H1 (cell line): ENCODE results near the gene GALNT9. TPM values are rescaled to one million over a fixed set of nuclear protein-coding genes. Genes with fewer than 3 reads are reported as not detected.

Source experiments
- CTCF ChIA-PET: fragments of 300-600 bp; sonication (Branson Sonifier 250); formaldehyde crosslinking; loops from one replicate; lab custom pipeline; 2021; ENCODE audit not compliant: partially characterized antibody; lab: Charles Lee
- POLR2A ChIA-PET: fragments of 300-600 bp; sonication (Branson Sonifier 250); formaldehyde crosslinking; loops from one replicate; lab custom pipeline; 2021; ENCODE audit warnings: inconsistent platforms; ENCODE audit not compliant: partially characterized antibody; lab: Charles Lee
- DNase-seq, 2 experiments: peaks; one replicate each; pipeline versions ENCODE4 v3.0.0 to v3.0.0-alpha.2; 2010 to 2022; ENCODE audit warnings: low spot score in 2 of 2, low read depth in 1 of 2, mixed read lengths in 1 of 2
- FAIRE-seq: peaks from 2 replicates; lab custom pipeline; 2011; peaks lifted over from hg19 to GRCh38; lab: Jason Lieb, UNC
- H2AFZ ChIP-seq: 2 replicates; pipeline ENCODE4 v1.8.1; 2012; ENCODE audit warnings: low read length, inconsistent platforms
- H2AK5ac ChIP-seq: 2 replicates; pipeline ENCODE4 v1.6.1; 2013; ENCODE audit warnings: low read depth, low read length
- H2BK120ac ChIP-seq: replicated peaks from 2 replicates; pipeline ENCODE3; 2013; ENCODE audit warnings: low read depth, low read length, inconsistent platforms
- H2BK12ac ChIP-seq: 2 replicates; pipeline ENCODE4 v1.6.1; 2013; ENCODE audit warnings: low read depth, low read length
- H2BK15ac ChIP-seq: 2 replicates; pipeline ENCODE4 v1.6.1; 2013; ENCODE audit warnings: low read length
- H2BK20ac ChIP-seq: 2 replicates; pipeline ENCODE4 v1.6.1; 2013; ENCODE audit warnings: low read length
- H2BK5ac ChIP-seq: 2 replicates; pipeline ENCODE4 v1.6.1; 2013; ENCODE audit warnings: low read depth, low read length
- H3K14ac ChIP-seq: 2 replicates; pipeline ENCODE4 v1.6.1; 2013; ENCODE audit warnings: inconsistent platforms; ENCODE audit not compliant: insufficient read length
- H3K18ac ChIP-seq: 2 replicates; pipeline ENCODE4 v1.6.1; 2013; ENCODE audit warnings: low read length; ENCODE audit errors: extremely low read depth
- H3K23ac ChIP-seq: 2 replicates; pipeline ENCODE4 v1.6.1; 2013; ENCODE audit warnings: inconsistent platforms; ENCODE audit not compliant: insufficient read length
- H3K23me2 ChIP-seq: 2 replicates; pipeline ENCODE4 v1.6.1; 2013; ENCODE audit warnings: low read depth, low read length
- H3K27ac ChIP-seq: 2 replicates; pipeline ENCODE4 v1.6.1; 2011; ENCODE audit warnings: low read depth, low read length, inconsistent platforms
- H3K27me3 ChIP-seq, 4 experiments: replicated peaks in 1 of 4; 1 replicate in 1 of 4; 2 replicates in 3 of 4; pipeline versions ENCODE4 v1.6.1 to v1.8.1; 2011 to 2013; ENCODE audit warnings: low read length in 3 of 4, mild to moderate bottlenecking in 3 of 4, inconsistent platforms in 2 of 4, mixed read lengths in 2 of 4, moderate library complexity in 1 of 4; ENCODE audit not compliant: control insufficient read depth in 3 of 4, insufficient read depth in 3 of 4; ENCODE audit errors: extremely low read depth in 1 of 4
- H3K36me3 ChIP-seq, 4 experiments: 2 replicates each; pipeline versions ENCODE4 v1.6.1 to v1.8.1; 2011 to 2013; ENCODE audit warnings: mild to moderate bottlenecking in 4 of 4, low read length in 3 of 4, moderate library complexity in 2 of 4, control low read depth in 1 of 4, inconsistent platforms in 1 of 4; ENCODE audit not compliant: insufficient read depth in 4 of 4, control insufficient read depth in 2 of 4
- H3K4ac ChIP-seq: replicated peaks from 2 replicates; pipeline ENCODE3; 2013; ENCODE audit warnings: low read length, low read depth, mixed read lengths, inconsistent platforms; ENCODE audit not compliant: insufficient read length
- H3K4me1 ChIP-seq, 4 experiments: replicated peaks in 1 of 4; 1 replicate in 1 of 4; 2 replicates in 3 of 4; pipeline versions ENCODE4 v1.6.1 to v1.8.1; 2011 to 2013; ENCODE audit warnings: low read length in 3 of 4, inconsistent platforms in 2 of 4, mixed read lengths in 1 of 4; ENCODE audit not compliant: insufficient read depth in 4 of 4, control insufficient read depth in 3 of 4
- H3K4me2 ChIP-seq, 2 experiments: 2 replicates each; pipeline versions ENCODE4 v1.6.1 to v1.8.1; 2011 to 2013; ENCODE audit warnings: low read depth in 2 of 2, low read length in 2 of 2, control low read depth in 1 of 2, inconsistent platforms in 1 of 2, mild to moderate bottlenecking in 1 of 2; ENCODE audit not compliant: insufficient read depth in 1 of 2
- H3K4me3 ChIP-seq, 4 experiments: fragments of 200-600, 300-600 bp in 1 of 4; sonication (generic), shearing (Covaris generic), sonication (Bioruptor Twin) in 1 of 4; 2 replicates each; pipeline versions ENCODE4 v1.5.1 to v1.8.1; 2011 to 2016; ENCODE audit warnings: low read length in 4 of 4, low read depth in 3 of 4, control low read depth in 2 of 4, inconsistent platforms in 2 of 4, mild to moderate bottlenecking in 2 of 4, mixed read lengths in 1 of 4, moderate library complexity in 1 of 4; ENCODE audit not compliant: insufficient read depth in 2 of 4; ENCODE audit errors: extremely low read depth in 1 of 4
- H3K56ac ChIP-seq: replicated peaks from 2 replicates; pipeline ENCODE3; 2013; ENCODE audit warnings: low read depth, mild to moderate bottlenecking, mixed read lengths, low read length, inconsistent platforms; ENCODE audit not compliant: insufficient read length
- H3K79me1 ChIP-seq: 2 replicates; pipeline ENCODE4 v1.6.1; 2013; ENCODE audit warnings: low read depth, low read length, control low read depth
- H3K79me2 ChIP-seq, 2 experiments: 2 replicates each; pipeline versions ENCODE4 v1.6.1 to v1.8.1; 2012 to 2013; ENCODE audit warnings: low read length in 2 of 2, mild to moderate bottlenecking in 2 of 2, inconsistent platforms in 1 of 2; ENCODE audit not compliant: insufficient read depth in 2 of 2, control insufficient read depth in 1 of 2
- H3K9ac ChIP-seq, 4 experiments: replicated peaks in 1 of 4; 1 replicate in 1 of 4; 2 replicates in 3 of 4; pipeline versions ENCODE4 v1.6.1 to v1.8.1; 2011 to 2013; ENCODE audit warnings: low read depth in 3 of 4, low read length in 3 of 4, control low read depth in 2 of 4, mild to moderate bottlenecking in 2 of 4, moderate library complexity in 2 of 4, inconsistent platforms in 1 of 4; ENCODE audit errors: extremely low read depth in 1 of 4
- H3K9me3 ChIP-seq, 2 experiments: 2 replicates each; pipeline versions ENCODE4 v1.6.1 to v1.8.1; 2012 to 2013; ENCODE audit warnings: mild to moderate bottlenecking in 2 of 2, moderate library complexity in 2 of 2, control low read depth in 1 of 2, inconsistent platforms in 1 of 2, low read depth in 1 of 2, low read length in 1 of 2, mixed read lengths in 1 of 2; ENCODE audit not compliant: insufficient read depth in 2 of 2
- H4K20me1 ChIP-seq, 2 experiments: replicated peaks in 1 of 2; 2 replicates each; pipeline versions ENCODE3 to v1.8.1; 2011 to 2013; ENCODE audit warnings: inconsistent platforms in 2 of 2, low read length in 2 of 2, mild to moderate bottlenecking in 1 of 2; ENCODE audit not compliant: insufficient read depth in 2 of 2, control insufficient read depth in 1 of 2
- H4K5ac ChIP-seq: 2 replicates; pipeline ENCODE4 v1.6.1; 2013; ENCODE audit warnings: low read length, low read depth, mixed read lengths, inconsistent platforms; ENCODE audit not compliant: insufficient read length
- H4K8ac ChIP-seq: 2 replicates; pipeline ENCODE4 v1.8.0; 2013; ENCODE audit warnings: mild to moderate bottlenecking, moderate library complexity, low read length, inconsistent platforms; ENCODE audit not compliant: insufficient read depth; ENCODE audit errors: extremely low read depth
- H4K91ac ChIP-seq: replicated peaks from 2 replicates; pipeline ENCODE3; 2013; ENCODE audit warnings: low read length, mixed read lengths, inconsistent platforms; ENCODE audit not compliant: insufficient read length
- ATF3 ChIP-seq: IDR thresholded peaks from 2 replicates; pipeline ENCODE4 v1.6.1; 2011; ENCODE audit warnings: low read depth, mild to moderate bottlenecking, low read length; ENCODE audit not compliant: insufficient read depth
- CBX8 ChIP-seq: fragments of 300-800, 300-1000 bp; sonication (generic); IDR thresholded peaks from 2 replicates; pipeline ENCODE4 v1.7.1; 2016; ENCODE audit warnings: low read depth, low read length, borderline replicate concordance
- CHD1 ChIP-seq: IDR thresholded peaks from 2 replicates; pipeline ENCODE4 v1.6.1; 2012; ENCODE audit warnings: low read depth, low read length, improper control_type of control experiment
- E2F6 ChIP-seq: IDR thresholded peaks from 2 replicates; pipeline ENCODE4 v1.6.1; 2012; ENCODE audit warnings: inconsistent platforms
- POLR2AphosphoS5 ChIP-seq: IDR thresholded peaks from 2 replicates; pipeline ENCODE4 v1.6.1; 2011; ENCODE audit warnings: low read depth, low read length
- RFX5 ChIP-seq: IDR thresholded peaks from 2 replicates; pipeline ENCODE4 v1.6.1; 2011; ENCODE audit warnings: low read depth, low read length, improper control_type of control experiment, borderline replicate concordance
- SP1 ChIP-seq: IDR thresholded peaks from 2 replicates; pipeline ENCODE4 v1.6.1; 2011; ENCODE audit warnings: low read depth, low read length
- SRF ChIP-seq: IDR thresholded peaks from 2 replicates; pipeline ENCODE4 v1.6.1; 2011; ENCODE audit warnings: mild to moderate bottlenecking, low read depth, low read length, moderate library complexity
- TAF1 ChIP-seq: IDR thresholded peaks from 2 replicates; pipeline ENCODE4 v1.6.1; 2011; ENCODE audit warnings: mild to moderate bottlenecking, low read depth, low read length
- TCF12 ChIP-seq: IDR thresholded peaks from 2 replicates; pipeline ENCODE4 v1.6.1; 2011; ENCODE audit warnings: low read depth, mild to moderate bottlenecking, low read length
- WGBS, 2 experiments: shearing (Covaris generic) in 1 of 2; methylation state at CpG; one replicate each; pipeline versions ENCODE4 v1.1.6 to v1.1.7; 2013 to 2015; ENCODE audit warnings: low lambda C conversion rate in 2 of 2, mixed read lengths in 2 of 2, inconsistent platforms in 1 of 2, low coverage in 1 of 2, missing lambda C conversion rate in 1 of 2; ENCODE audit not compliant: insufficient replicate concordance in 2 of 2, insufficient coverage in 1 of 2, insufficient read length in 1 of 2; ENCODE audit errors: extremely low coverage in 1 of 2, missing lambda C conversion rate in 1 of 2; 5-methylcytosine and 5-hydroxymethylcytosine counted together
- polyA plus RNA-seq, 7 experiments: library from polyadenylated mRNA; depleted of rRNA in 3 of 7; stranded (reverse) in 5 of 7; unstranded in 2 of 7; fragments of >200 nt in 5 of 7; fragments of 200-250 nt in 2 of 7; gene quantifications; 1 replicate in 5 of 7; 2 replicates in 1 of 7; 4 replicates in 1 of 7; pipeline versions ENCODE4 v1.2.1 to v1.2.3, GENCODE V29; 2011 to 2013; ENCODE audit warnings: missing spikeins in 2 of 7, mixed read lengths in 2 of 7
- total RNA-seq: library from RNA; stranded (reverse); fragmentation: NEBNext Ultra II Directional; extraction: Animal tissue kit (Norgen Biotek cat#: 25700); gene quantifications from 2 replicates; pipeline ENCODE4 v1.2.1, GENCODE V29; 2021

GALNT9 gene
- total and polyA plus RNA-seq, 2 of the 8 experiments (the other 6 are each of a cell fraction or from before 2014, with no cell fraction given): 2.0 to 3.6 TPM

GRCh38 chr12:132253698-132254480, 75.5 kb downstream of the GALNT9 start:
- Histone ChIP-seq H3K79me1 (no peaks in the 10 kb centered on the region), H3K27me3 (peaks cover 0 to 4% (median 0%) of the 10 kb centered on the region in 4 experiments; a peak in 3 of 7 replicates), H2AFZ (no peak overlapping the region), H3K4ac (no peak overlapping the region), H2BK15ac (no peak overlapping the region), H3K36me3 (no peaks in the 10 kb centered on the region), H3K9me3 (no peaks in the 10 kb centered on the region), H2BK5ac (no peak overlapping the region), H3K23ac (no peak overlapping the region), H3K14ac (no peak overlapping the region), H3K79me2 (no peaks in the 10 kb centered on the region), H3K4me3 (no peak overlapping the region), H4K5ac (no peak overlapping the region), H2BK12ac (no peak overlapping the region), H3K18ac (no peak overlapping the region), H3K23me2 (no peaks in the 10 kb centered on the region), H2AK5ac (no peak overlapping the region), H2BK120ac (no peak overlapping the region), H3K56ac (no peak overlapping the region), H4K91ac (no peak overlapping the region), H3K4me1 (peaks cover 0 to 10% (median 6%) of the 10 kb centered on the region in 4 experiments; a peak in 5 of 7 replicates), H3K9ac (no peak overlapping the region), H4K20me1 (peaks cover 0 to 1% of the 10 kb centered on the region in 2 experiments), H2BK20ac (no peak overlapping the region), H4K8ac (no peak overlapping the region), H3K4me2 (no peak overlapping the region), H3K27ac (no peak overlapping the region; the same call in 1 of the 2 replicates)
- POLR2A ChIA-PET: no interaction called here
- DNase-seq (no peak), FAIRE-seq (no peak)
- WGBS, 2 experiments: 83% methylated on average over 18 of the region's 18 CpGs; no CpG with 5 or more reads in 1 of the 2 experiments
- CTCF ChIA-PET: interaction anchor here (1.2 kb wide), 1 partner anchor 120 kb away, joined by 5 read pairs; no protein-coding TSS in a partner anchor
- TF ChIP-seq CBX8 (no peak), ATF3 (no peak), E2F6 (no peak), CHD1 (no peak), SRF (no peak), RFX5 (no peak), POLR2AphosphoS5 (no peak), TCF12 (no peak), SP1 (no peak), TAF1 (no peak)
